HG03520 (cell line): Measurements from ENCODE around the gene PPP2R5C.

Source experiments
- ATAC-seq: cut with Tn5 transposase; IDR thresholded peaks from one replicate; pipeline ENCODE4 v1.9.1; 2021; ENCODE audit warnings: mild to moderate bottlenecking, moderate library complexity; ENCODE audit not compliant: unreplicated experiment

The PPP2R5C gene

DNA sequence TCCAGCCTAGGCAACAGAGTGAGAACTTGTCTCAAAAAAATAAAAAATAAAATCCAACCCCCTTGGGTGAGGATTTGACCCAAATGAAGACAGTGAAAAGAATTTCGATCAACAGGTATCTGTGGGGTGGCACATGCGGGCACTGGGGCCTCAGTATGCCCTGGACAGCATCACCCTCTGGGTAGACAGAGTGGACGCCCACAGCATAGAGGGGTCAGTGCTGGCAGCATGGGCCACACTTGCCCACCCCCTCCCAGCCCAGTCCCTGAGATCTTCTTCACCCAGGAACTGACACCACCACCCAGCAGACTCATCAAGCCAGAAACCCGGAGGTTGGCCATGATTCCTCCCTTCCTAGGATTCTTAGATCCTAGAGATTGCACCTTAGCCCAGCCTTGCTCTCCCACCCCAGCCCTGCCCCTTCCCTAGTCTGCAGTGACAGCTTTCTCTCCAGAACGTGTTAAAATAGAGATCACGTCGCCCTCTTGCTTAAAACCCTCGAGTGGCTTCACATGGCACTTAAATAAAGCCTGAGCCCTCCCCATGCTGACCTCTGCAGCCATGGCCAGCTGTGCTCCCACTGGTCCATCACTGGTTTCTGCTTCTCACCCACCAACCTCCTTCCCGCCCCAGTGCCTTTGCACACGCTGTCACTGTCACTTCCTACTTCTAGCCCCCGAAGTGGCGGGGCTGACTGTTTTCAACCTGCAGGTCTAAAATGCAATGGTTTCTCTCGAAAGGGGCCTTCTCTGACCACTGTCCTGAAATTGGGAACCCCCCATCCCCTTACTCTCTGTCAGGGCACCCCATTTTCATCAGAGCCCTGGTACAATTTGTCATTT, 176.6 kb downstream of the PPP2R5C start:
- ATAC-seq, result no peak

- ATAC-seq, result no peak
Measured at GRCh38 chr14:101939646-101940170, 178.2 kb downstream of the PPP2R5C start.

GRCh38 chr14:101944451-101944850, 182.9 kb downstream of the PPP2R5C start:
- ATAC-seq, result no peak

- ATAC-seq, result no peak
Measured at GRCh38 chr14:101945171-101945570, 183.7 kb downstream of the PPP2R5C start.

- ATAC-seq, result no peak
Measured at GRCh38 chr14:101947577-101947903, 186.0 kb downstream of the PPP2R5C start.

DNA sequence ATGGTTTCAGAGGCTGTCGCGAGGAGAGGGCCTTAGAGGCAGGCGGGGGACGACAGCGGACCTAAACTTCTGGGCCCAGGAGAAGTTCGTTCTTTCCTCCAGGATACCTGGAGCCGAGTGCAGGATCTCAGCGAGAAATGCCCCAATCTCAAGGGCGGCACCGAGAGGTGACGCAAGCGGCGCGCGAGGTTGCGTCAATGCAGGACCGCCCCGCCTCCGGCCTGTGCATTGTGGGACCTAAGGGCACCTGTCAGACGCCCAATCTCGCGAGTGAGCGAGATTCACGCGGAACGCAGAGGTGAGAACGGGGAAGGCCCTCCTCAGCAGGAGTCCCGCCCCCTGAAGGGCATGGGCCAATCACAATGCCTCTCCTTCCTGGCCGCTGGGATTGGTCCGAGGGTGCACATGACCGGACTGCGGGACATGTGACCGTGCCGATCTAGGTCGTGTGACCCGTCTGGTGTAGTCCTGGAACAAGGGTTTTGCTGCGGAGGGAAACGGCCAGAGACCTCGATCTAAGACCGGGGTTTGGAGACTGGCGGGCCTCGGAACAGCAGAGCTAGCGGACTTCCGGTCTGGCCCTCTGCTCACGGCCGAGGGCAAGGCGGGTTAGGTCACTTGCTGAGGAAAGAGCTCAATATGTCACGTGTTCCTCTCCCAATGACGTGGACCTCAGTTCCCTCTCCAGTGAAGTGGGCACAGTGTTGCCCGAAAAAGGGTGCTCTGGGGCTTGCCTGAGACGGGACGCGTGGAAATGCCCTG, 186.6 kb downstream of the PPP2R5C start:
- ATAC-seq, result peak; percentile 97

DNA sequence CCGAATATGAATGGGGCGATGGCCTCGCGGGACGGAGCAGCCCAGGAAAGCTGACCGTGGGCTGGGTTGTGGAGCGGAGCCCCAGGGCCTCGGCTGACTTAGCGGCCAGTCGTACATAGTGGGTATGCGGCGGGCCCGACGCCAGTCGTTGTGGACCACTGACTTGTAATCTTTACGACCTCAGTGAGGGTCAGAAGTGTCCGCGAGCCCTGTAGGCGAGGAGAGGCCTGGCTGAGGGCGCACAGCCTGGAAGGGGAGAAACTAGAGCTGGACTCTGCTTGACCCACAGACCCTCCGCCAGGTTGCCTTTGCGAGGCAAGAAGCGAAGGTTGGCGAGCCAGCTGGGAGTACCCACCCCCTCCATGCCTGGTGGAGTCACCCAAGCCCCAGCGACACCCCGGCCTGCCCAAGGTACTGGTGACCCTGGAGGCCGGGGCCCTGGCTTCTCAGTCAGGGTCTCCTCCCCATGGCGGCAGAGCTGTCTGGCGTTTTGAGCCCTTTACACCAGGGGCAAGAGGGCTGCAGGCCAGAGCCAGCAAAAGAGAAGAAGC, 187.2 kb downstream of the PPP2R5C start:
- ATAC-seq, result peak; percentile 2

DNA sequence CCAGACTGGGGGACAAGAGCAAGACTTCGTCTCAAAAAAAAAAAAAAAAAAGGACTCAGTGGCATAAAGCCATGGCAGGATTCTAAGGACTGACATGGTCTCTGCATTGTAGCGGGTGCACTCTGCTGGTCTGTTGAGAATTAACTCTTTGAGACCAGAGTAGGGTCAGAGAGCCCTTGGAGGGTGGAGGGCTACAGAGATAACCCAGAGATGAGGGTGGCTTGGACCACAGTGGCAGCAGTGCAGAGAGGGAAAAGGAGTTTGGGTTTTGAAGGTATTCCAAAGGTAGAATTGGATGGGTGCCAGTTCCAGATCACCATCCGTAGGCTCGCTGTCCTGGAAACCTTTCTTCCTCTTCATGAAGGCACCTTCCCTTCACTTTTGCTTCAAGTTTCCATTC, 188.6 kb downstream of the PPP2R5C start:
- ATAC-seq, result no peak

- no peak for ATAC-seq
Measured at GRCh38 chr14:101950516-101951215, 189.2 kb downstream of the PPP2R5C start.

GRCh38 chr14:101953151-101953550, 191.6 kb downstream of the PPP2R5C start:
- no peak for ATAC-seq

- no peak for ATAC-seq
Measured at GRCh38 chr14:101954501-101954900, 193.0 kb downstream of the PPP2R5C start.

- ATAC-seq, result no peak
Measured at GRCh38 chr14:101955695-101956161, 194.2 kb downstream of the PPP2R5C start.

- no peak for ATAC-seq
Measured at GRCh38 chr14:101956179-101956885, 194.8 kb downstream of the PPP2R5C start.

DNA sequence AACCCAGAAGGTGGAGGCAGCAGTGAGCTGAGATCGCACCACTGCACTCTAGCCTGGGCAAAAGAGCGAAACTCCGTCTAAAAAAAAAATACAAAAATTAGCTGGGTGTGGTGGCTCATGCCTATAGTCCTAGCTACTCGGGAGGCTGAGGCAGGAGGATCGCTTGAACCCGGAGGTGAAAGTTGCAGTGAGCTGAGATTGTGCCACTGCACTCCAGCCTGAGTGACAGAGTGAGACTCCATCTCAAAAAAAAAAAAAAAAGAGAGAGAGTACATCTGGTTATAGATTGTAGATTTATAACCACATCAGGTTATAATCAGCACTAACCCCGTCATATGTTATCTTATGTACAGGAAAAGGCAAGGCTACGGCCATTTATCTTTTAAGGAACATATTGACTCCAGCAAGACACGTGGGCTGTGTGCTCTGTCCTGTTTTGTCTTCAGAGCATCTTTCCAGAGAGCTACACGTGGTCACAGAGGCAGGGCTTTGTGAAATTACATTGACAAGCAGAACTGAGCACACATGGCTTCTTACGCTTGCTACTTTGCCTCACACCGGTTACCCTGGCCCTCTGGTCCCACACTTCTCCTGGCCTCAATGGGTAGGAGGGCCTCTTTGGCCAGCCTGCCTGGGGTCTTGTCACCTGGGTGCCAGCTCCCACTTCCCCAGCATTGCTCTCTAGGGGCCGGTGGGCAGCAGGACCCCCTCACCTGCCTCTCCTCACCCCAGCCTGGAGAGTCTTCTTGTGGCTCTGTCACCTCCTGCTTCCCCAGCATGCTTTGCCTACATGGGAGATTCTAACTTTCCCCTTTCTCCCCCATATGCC, 196.1 kb downstream of the PPP2R5C start:
- no peak for ATAC-seq

GRCh38 chr14:101958418-101959180, 197.1 kb downstream of the PPP2R5C start:
- ATAC-seq, result no peak

- ATAC-seq, result no peak
Measured at GRCh38 chr14:101959277-101959676, 197.8 kb downstream of the PPP2R5C start.

- no peak for ATAC-seq
Measured at GRCh38 chr14:101960225-101960624, 198.7 kb downstream of the PPP2R5C start.

DNA sequence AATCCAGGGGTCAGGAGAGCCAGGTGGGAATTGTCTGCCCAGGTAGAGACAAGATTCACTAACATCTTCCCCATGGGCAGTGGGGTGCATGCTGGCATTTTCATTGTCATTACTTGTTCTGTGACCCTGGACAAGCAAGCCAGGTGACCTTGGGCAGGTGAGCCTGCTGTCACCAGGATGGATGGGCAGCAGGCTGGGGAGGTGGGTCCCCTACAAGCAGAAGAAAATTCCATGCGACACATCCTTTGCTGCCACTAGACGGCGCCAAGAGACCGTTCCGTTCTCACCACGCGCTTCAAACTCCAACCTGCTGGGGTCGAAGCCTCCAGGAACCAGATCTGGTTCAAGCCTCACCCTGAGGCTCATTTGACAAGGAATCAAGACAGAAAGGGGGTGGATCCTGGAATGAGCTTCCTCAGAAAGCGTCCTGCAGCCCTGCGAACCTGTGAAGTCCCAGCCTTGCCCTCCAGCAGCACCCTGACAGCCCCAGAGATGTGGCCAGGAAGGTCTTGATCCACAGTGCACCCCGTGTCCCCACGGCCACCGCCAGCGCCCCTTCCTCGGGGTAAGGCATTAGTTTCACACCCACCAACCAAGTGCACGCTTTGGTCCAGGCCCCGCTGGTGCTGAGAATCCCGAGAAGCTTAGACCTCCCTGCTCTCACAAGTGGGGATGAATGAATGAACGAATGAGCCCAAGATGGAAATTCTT, 199.7 kb downstream of the PPP2R5C start:
- ATAC-seq, result no peak
